CD14-positive monocyte (primary cell): ENCODE results near the gene BMPER. TPM values are rescaled to one million over a fixed set of nuclear protein-coding genes. Genes with fewer than 3 reads are reported as not detected.

Experiments used
- DNase-seq, 3 donors: peaks; one replicate each; pipeline ENCODE4 v3.0.0-alpha.2; 2011 to 2022
- H2AFZ ChIP-seq: 2 replicates; pipeline ENCODE4 v1.6.0; 2012; ENCODE audit warnings: mild to moderate bottlenecking, low read depth, low read length, inconsistent platforms; ENCODE audit not compliant: insufficient read depth, poor library complexity, severe bottlenecking
- H3K27ac ChIP-seq, 2 donors: 1 replicate in 1 of 2; 2 replicates in 1 of 2; pipeline ENCODE4 v1.5.1; 2012 to 2013; ENCODE audit warnings: low read length in 2 of 2, control low read depth in 1 of 2, inconsistent platforms in 1 of 2, low read depth in 1 of 2, mild to moderate bottlenecking in 1 of 2
- H3K27me3 ChIP-seq, 2 donors: one replicate each; pipeline versions ENCODE4 v1.6.0 to v1.6.1; 2011 to 2013; ENCODE audit warnings: low read length in 2 of 2; ENCODE audit not compliant: control insufficient read depth in 2 of 2, insufficient read depth in 2 of 2
- H3K36me3 ChIP-seq, 2 donors: replicated peaks in 1 of 2; 1 replicate in 1 of 2; 2 replicates in 1 of 2; pipeline versions ENCODE4 v1.5.1 to v1.6.1; 2012 to 2013; ENCODE audit warnings: low read length in 2 of 2, control low read depth in 1 of 2, inconsistent platforms in 1 of 2, mild to moderate bottlenecking in 1 of 2; ENCODE audit not compliant: insufficient read depth in 2 of 2, control insufficient read depth in 1 of 2
- H3K4me1 ChIP-seq, 2 donors: 1 replicate in 1 of 2; 2 replicates in 1 of 2; pipeline versions ENCODE4 v1.5.1 to v1.6.1; 2012 to 2013; ENCODE audit warnings: low read length in 2 of 2, control low read depth in 1 of 2, inconsistent platforms in 1 of 2, mild to moderate bottlenecking in 1 of 2, moderate library complexity in 1 of 2; ENCODE audit not compliant: insufficient read depth in 2 of 2, control insufficient read depth in 1 of 2
- H3K4me2 ChIP-seq: replicated peaks from 2 replicates; pipeline ENCODE3; 2012; ENCODE audit warnings: low read length, moderate library complexity, mild to moderate bottlenecking; ENCODE audit not compliant: poor library complexity, severe bottlenecking; ENCODE audit errors: extremely low read depth
- H3K4me3 ChIP-seq, 3 experiments: fragments of 200-600 bp in 1 of 3; sonication (generic) in 1 of 3; replicated peaks in 1 of 3; 1 replicate in 2 of 3; 2 replicates in 1 of 3; pipeline ENCODE4 v1.5.1; 2011 to 2013; ENCODE audit warnings: low read length in 3 of 3, mild to moderate bottlenecking in 3 of 3, control low read depth in 2 of 3, low read depth in 2 of 3, inconsistent platforms in 1 of 3, moderate library complexity in 1 of 3
- H3K79me2 ChIP-seq: 2 replicates; pipeline ENCODE4 v1.6.0; 2012; ENCODE audit warnings: mild to moderate bottlenecking, control low read depth, inconsistent platforms, low read length, moderate library complexity; ENCODE audit not compliant: insufficient read depth
- H3K9ac ChIP-seq: 2 replicates; pipeline ENCODE4 v1.6.0; 2017; ENCODE audit warnings: low read length, mild to moderate bottlenecking; ENCODE audit not compliant: insufficient read depth, poor library complexity, severe bottlenecking
- H3K9me3 ChIP-seq, 2 donors: replicated peaks in 1 of 2; 1 replicate in 1 of 2; 2 replicates in 1 of 2; pipeline versions ENCODE4 v1.5.1 to v1.6.1; 2012 to 2013; ENCODE audit warnings: low read length in 2 of 2, control low read depth in 1 of 2; ENCODE audit not compliant: control insufficient read depth in 1 of 2, insufficient read depth in 1 of 2
- H4K20me1 ChIP-seq: 2 replicates; pipeline ENCODE4 v1.6.0; 2012; ENCODE audit warnings: mild to moderate bottlenecking, low read length, control low read depth, moderate library complexity; ENCODE audit not compliant: insufficient read depth
- H3K27ac Mint-ChIP-seq, 7 donors: one replicate each; pipeline ENCODE4 v1.8.0; 2020; ENCODE audit warnings: mild to moderate bottlenecking in 7 of 7, mixed read lengths in 7 of 7, moderate library complexity in 6 of 7, inconsistent platforms in 2 of 7
- H3K27me3 Mint-ChIP-seq, 3 donors: one replicate each; pipeline ENCODE4 v1.8.0; 2021 to 2022; ENCODE audit warnings: low read depth in 3 of 3, mild to moderate bottlenecking in 3 of 3, mixed read lengths in 3 of 3, moderate library complexity in 3 of 3, inconsistent platforms in 1 of 3
- H3K36me3 Mint-ChIP-seq, 2 donors: one replicate each; pipeline ENCODE4 v1.8.0; 2020; ENCODE audit warnings: mixed read lengths in 2 of 2, inconsistent platforms in 1 of 2, mild to moderate bottlenecking in 1 of 2
- H3K4me1 Mint-ChIP-seq: one replicate; pipeline ENCODE4 v1.8.0; 2020; ENCODE audit warnings: mild to moderate bottlenecking, mixed read lengths
- H3K4me3 Mint-ChIP-seq, 2 donors: one replicate each; pipeline ENCODE4 v1.8.0; 2020; ENCODE audit warnings: mild to moderate bottlenecking in 2 of 2, mixed read lengths in 2 of 2, moderate library complexity in 1 of 2
- H3K9me3 Mint-ChIP-seq, 7 donors: one replicate each; pipeline ENCODE4 v1.8.0; 2020 to 2022; ENCODE audit warnings: mixed read lengths in 7 of 7, mild to moderate bottlenecking in 6 of 7, moderate library complexity in 6 of 7, inconsistent platforms in 2 of 7
- WGBS: methylation state at CpG from one replicate; pipeline ENCODE4 v1.1.5; 2013; ENCODE audit warnings: missing lambda C conversion rate; ENCODE audit not compliant: insufficient coverage; 5-methylcytosine and 5-hydroxymethylcytosine counted together
- intact Hi-C, 2 donors: fragments of 100-400 bp; cut with micrococcal nuclease; formaldehyde crosslinking; loops; one replicate each; pipeline versions ENCODE4 v1.15.0 to v1.15.1; 2023
- polyA plus RNA-seq, 3 donors: library from polyadenylated mRNA; depleted of rRNA in 1 of 3; unstranded in 2 of 3; stranded (reverse) in 1 of 3; fragments of 300-500 nt in 2 of 3; fragments of >200 nt in 1 of 3; fragmentation: Illumina TruSeq in 2 of 3; gene quantifications; 1 replicate in 2 of 3; 2 replicates in 1 of 3; pipeline ENCODE4 v1.2.3, GENCODE V29; 2012 to 2021
- TF ChIP-seq, protein P1 (sequence below): fragments of 200-600 bp; IDR thresholded peaks from one replicate; pipeline ENCODE4 v1.8.0; 2022; ENCODE audit warnings: antibody characterized with exemption, mild to moderate bottlenecking

Gene BMPER
- polyA plus RNA-seq, 3 donors, result not detected

DNA sequence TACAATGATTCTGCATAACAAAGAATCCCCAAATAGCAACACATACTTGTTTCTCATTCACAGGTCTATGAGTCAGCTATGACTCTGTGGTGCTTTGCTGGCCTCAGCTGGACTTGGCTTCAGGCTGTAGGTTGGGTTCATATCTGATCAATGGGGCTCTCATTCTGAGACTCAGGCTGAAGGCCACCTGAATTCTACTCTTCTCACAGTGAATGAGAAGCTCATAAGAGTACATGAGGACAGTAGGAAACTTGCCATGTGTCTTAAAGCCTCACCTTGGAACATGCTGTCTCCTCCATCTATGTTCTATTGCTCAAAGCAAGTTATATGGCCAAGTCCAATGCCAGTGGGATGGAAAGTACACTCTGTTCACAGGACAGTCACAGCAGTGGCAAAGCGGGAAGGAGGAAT lies 292.9 kb downstream of the BMPER start:
- no peaks in the 10 kb centered on the region for H3K9me3 ChIP-seq
- H3K9ac ChIP-seq, result no peak overlapping the region
- no peak overlapping the region for H3K27ac ChIP-seq
- Mint-ChIP-seq H3K4me1 (no peaks in the 10 kb centered on the region), H3K27me3 (peaks cover 0 to 3% (median 0%) of the 10 kb centered on the region in 3 donors), H3K27ac (no peak overlapping the region), H3K4me3 (no peak overlapping the region), H3K36me3 (no peaks in the 10 kb centered on the region), H3K9me3 (peaks cover 0 to 8% (median 4%) of the 10 kb centered on the region in 7 donors)
- H3K4me2 ChIP-seq, result no peak overlapping the region
- H3K79me2 ChIP-seq, result no peaks in the 10 kb centered on the region
- no peaks in the 10 kb centered on the region for H3K27me3 ChIP-seq
- intact Hi-C loops, result no loop called here
- WGBS, result no CpG with 5 or more reads among the region's 1 CpG
- H3K4me3 ChIP-seq, result no peak overlapping the region
- no peaks in the 10 kb centered on the region for H4K20me1 ChIP-seq
- DNase-seq, result no peak
- no peaks in the 10 kb centered on the region for H3K36me3 ChIP-seq
- no peak overlapping the region for H2AFZ ChIP-seq
- no peaks in the 10 kb centered on the region for H3K4me1 ChIP-seq
- TF ChIP-seq, protein P1, sequence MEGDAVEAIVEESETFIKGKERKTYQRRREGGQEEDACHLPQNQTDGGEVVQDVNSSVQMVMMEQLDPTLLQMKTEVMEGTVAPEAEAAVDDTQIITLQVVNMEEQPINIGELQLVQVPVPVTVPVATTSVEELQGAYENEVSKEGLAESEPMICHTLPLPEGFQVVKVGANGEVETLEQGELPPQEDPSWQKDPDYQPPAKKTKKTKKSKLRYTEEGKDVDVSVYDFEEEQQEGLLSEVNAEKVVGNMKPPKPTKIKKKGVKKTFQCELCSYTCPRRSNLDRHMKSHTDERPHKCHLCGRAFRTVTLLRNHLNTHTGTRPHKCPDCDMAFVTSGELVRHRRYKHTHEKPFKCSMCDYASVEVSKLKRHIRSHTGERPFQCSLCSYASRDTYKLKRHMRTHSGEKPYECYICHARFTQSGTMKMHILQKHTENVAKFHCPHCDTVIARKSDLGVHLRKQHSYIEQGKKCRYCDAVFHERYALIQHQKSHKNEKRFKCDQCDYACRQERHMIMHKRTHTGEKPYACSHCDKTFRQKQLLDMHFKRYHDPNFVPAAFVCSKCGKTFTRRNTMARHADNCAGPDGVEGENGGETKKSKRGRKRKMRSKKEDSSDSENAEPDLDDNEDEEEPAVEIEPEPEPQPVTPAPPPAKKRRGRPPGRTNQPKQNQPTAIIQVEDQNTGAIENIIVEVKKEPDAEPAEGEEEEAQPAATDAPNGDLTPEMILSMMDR, result no peak
